Esophagus muscularis mucosa (tissue), 4 donors: Measurements from ENCODE around the gene SMAGP. TPM values are rescaled to one million over a fixed set of nuclear protein-coding genes. Genes with fewer than 3 reads are reported as not detected.
"Not testable (repeated sequence)": the region's sequence is repeated elsewhere in the genome, so short reads cannot be mapped to it uniquely, and the experiment has no call there.

Experiments used
- DNase-seq: peaks from one replicate; pipeline ENCODE4 v3.0.0-alpha.2; 2017; ENCODE audit errors: extremely low spot score
- H3K27ac ChIP-seq, 4 donors: fragments of 200-600 bp; sonication (generic); replicated peaks in 1 of 4; 1 replicate in 3 of 4; 2 replicates in 1 of 4; pipeline ENCODE4 v1.5.1; 2016 to 2019; ENCODE audit warnings: mild to moderate bottlenecking in 1 of 4
- H3K27me3 ChIP-seq, 4 donors: fragments of 200-600 bp; sonication (generic); one replicate each; pipeline versions ENCODE4 v1.5.1 to v1.6.0; 2016 to 2019
- H3K36me3 ChIP-seq, 4 donors: fragments of 200-600 bp; sonication (generic); one replicate each; pipeline ENCODE4 v1.5.1; 2016 to 2019
- H3K4me1 ChIP-seq, 4 donors: fragments of 200-600 bp; sonication (generic); one replicate each; pipeline ENCODE4 v1.5.1; 2016 to 2019
- H3K4me3 ChIP-seq, 4 donors: fragments of 200-600 bp; sonication (generic); 1 replicate in 2 of 4; 2 replicates in 2 of 4; pipeline ENCODE4 v1.5.1; 2016 to 2019; ENCODE audit warnings: mild to moderate bottlenecking in 4 of 4, moderate library complexity in 1 of 4
- H3K9me3 ChIP-seq, 4 donors: fragments of 200-600 bp; sonication (generic); 1 replicate in 3 of 4; 2 replicates in 1 of 4; pipeline ENCODE4 v1.5.1; 2016 to 2019
- EP300 ChIP-seq: sonication (generic); formaldehyde crosslinking; IDR thresholded peaks from one replicate; pipeline ENCODE4 v1.6.1; 2017; ENCODE audit warnings: antibody characterized with exemption
- POLR2A ChIP-seq: fragments of 450-650 bp; IDR thresholded peaks from one replicate; pipeline ENCODE4 v1.6.1; 2017; ENCODE audit warnings: antibody characterized with exemption, moderate library complexity, mild to moderate bottlenecking, low read depth
- POLR2AphosphoS5 ChIP-seq, 2 donors: sonication (generic); formaldehyde crosslinking; IDR thresholded peaks; one replicate each; pipeline ENCODE4 v1.6.1; 2017; ENCODE audit warnings: antibody characterized with exemption in 2 of 2
- WGBS: methylation state at CpG from one replicate; pipeline ENCODE4 v1.1.5; 2018; 5-methylcytosine and 5-hydroxymethylcytosine counted together
- intact Hi-C: fragments of 100-400 bp; cut with DNase I; formaldehyde crosslinking; loops from one replicate; pipeline ENCODE4 v1.15.1; 2023
- total RNA-seq, 4 donors: library from RNA; depleted of rRNA; stranded (reverse); fragments of >200 nt; gene quantifications; one replicate each; pipeline versions ENCODE4 v1.1.0 to v1.2.1, GENCODE V29; 2016
- TF ChIP-seq, protein P1 (sequence below), 3 experiments: fragments of 200-600 bp in 2 of 3; fragments of 450-650 bp in 1 of 3; sonication (generic) in 2 of 3; IDR thresholded peaks; one replicate each; pipeline ENCODE4 v1.5.1; 2017 to 2019; ENCODE audit warnings: antibody characterized with exemption in 3 of 3, mild to moderate bottlenecking in 2 of 3, moderate library complexity in 1 of 3

SMAGP gene
- total RNA-seq, 4 donors from 2014 or later = 1.2 to 5.2 (median 4.0) TPM

DNA sequence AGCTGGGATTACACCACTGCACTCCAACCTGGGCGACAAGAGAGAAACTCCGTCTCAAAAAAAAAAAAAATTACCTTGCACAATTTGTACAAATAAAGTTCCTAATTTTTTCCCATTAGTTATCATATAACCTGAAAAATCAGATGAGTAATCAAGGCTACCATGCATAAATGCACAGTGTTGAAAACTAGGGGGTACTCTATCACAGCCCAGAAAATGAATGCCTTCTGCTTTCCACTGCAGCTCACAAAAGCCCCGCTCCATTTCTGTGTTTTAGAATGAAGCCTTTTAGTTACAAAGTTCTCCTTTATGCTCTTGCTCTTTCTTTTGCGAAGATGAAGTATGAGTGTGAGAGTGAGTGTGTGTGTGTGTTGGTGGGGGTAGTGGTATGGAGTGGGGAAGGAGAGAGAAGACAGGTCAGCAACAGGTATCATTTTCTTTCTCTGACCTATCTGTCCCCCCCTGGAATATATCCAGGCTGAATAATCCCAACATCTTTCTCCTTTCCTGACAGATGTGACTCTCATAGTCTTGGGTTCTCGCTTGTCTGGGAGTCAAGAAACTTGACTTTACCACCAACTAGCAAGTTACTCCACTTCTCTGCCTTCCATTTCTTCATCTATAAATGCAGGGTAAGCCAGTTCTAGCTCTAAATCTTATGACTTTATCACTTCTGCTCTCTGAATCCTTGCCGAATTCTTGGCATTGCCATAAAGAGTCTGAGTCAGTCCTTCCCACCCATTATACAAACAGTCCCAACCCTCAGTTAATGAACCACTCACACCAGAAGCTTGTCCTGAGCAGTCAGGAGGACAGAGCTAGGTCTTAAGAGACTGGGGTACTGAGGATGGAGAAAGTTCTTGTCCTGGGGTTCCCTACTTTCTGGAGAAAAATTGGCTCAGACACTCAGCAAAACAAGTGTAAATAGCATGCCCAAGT, 37.7 kb upstream of the SMAGP start:
- Histone ChIP-seq H3K27ac (no peak overlapping the region), H3K4me3 (no peak overlapping the region), H3K4me1 (no peaks in the 10 kb centered on the region), H3K27me3 (no peaks in the 10 kb centered on the region), H3K36me3 (no peaks in the 10 kb centered on the region), H3K9me3 (no peaks in the 10 kb centered on the region)
- TF ChIP-seq POLR2AphosphoS5 (IDR thresholded peaks at IDR 0.05) (no peak), EP300 (no peak), POLR2A (no peak)
- TF ChIP-seq, protein P1, sequence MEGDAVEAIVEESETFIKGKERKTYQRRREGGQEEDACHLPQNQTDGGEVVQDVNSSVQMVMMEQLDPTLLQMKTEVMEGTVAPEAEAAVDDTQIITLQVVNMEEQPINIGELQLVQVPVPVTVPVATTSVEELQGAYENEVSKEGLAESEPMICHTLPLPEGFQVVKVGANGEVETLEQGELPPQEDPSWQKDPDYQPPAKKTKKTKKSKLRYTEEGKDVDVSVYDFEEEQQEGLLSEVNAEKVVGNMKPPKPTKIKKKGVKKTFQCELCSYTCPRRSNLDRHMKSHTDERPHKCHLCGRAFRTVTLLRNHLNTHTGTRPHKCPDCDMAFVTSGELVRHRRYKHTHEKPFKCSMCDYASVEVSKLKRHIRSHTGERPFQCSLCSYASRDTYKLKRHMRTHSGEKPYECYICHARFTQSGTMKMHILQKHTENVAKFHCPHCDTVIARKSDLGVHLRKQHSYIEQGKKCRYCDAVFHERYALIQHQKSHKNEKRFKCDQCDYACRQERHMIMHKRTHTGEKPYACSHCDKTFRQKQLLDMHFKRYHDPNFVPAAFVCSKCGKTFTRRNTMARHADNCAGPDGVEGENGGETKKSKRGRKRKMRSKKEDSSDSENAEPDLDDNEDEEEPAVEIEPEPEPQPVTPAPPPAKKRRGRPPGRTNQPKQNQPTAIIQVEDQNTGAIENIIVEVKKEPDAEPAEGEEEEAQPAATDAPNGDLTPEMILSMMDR (IDR thresholded peaks at IDR 0.05) = no peak
- 79% methylated on average over 6 of the region's 6 CpGs for WGBS
- DNase-seq = no peak
- intact Hi-C loops = no loop called here

- intact Hi-C loops = no loop called here
- DNase-seq = no peak
- no peaks in the 10 kb centered on the region for H3K9me3 ChIP-seq
- H3K4me3 ChIP-seq = no peak overlapping the region
- no peak overlapping the region for H3K27ac ChIP-seq
- H3K4me1 ChIP-seq = no peaks in the 10 kb centered on the region
- H3K36me3 ChIP-seq = no peaks in the 10 kb centered on the region
- TF ChIP-seq EP300 (no peak), POLR2AphosphoS5 (IDR thresholded peaks at IDR 0.05) (no peak), POLR2A (no peak)
- TF ChIP-seq, protein P1 (IDR thresholded peaks at IDR 0.05) = no peak
- H3K27me3 ChIP-seq = peaks cover 0 to 5% (median 0%) of the 10 kb centered on the region in 4 donors
- 80% methylated on average over 5 of the region's 5 CpGs for WGBS
These were observed 36.3 kb upstream of the SMAGP start for GRCh38 chr12:51306507-51306906.

- H3K4me1 ChIP-seq, DNase-seq, H3K27me3 ChIP-seq, H3K4me3 ChIP-seq, intact Hi-C loops, H3K27ac ChIP-seq, H3K36me3 ChIP-seq, H3K9me3 ChIP-seq: not testable (repeated sequence)
- 84% methylated on average over 10 of the region's 10 CpGs for WGBS
These were observed 30.6 kb upstream of the SMAGP start for GRCh38 chr12:51300768-51301167.

GRCh38 chr12:51295651-51296050, 25.4 kb upstream of the SMAGP start:
- no peak overlapping the region for H3K4me3 ChIP-seq
- H3K27ac ChIP-seq = no peak overlapping the region
- no peaks in the 10 kb centered on the region for H3K4me1 ChIP-seq
- no peaks in the 10 kb centered on the region for H3K36me3 ChIP-seq
- no peak for TF ChIP-seq EP300
- TF ChIP-seq POLR2AphosphoS5 (IDR thresholded peaks at IDR 0.05) = no peak
- TF ChIP-seq, protein P1 (IDR thresholded peaks at IDR 0.05) = no peak
- no peak for TF ChIP-seq POLR2A
- no peak for DNase-seq
- intact Hi-C loops = no loop called here
- 80% methylated on average over 5 of the region's 5 CpGs for WGBS
- H3K9me3 ChIP-seq = no peaks in the 10 kb centered on the region
- no peaks in the 10 kb centered on the region for H3K27me3 ChIP-seq

DNA sequence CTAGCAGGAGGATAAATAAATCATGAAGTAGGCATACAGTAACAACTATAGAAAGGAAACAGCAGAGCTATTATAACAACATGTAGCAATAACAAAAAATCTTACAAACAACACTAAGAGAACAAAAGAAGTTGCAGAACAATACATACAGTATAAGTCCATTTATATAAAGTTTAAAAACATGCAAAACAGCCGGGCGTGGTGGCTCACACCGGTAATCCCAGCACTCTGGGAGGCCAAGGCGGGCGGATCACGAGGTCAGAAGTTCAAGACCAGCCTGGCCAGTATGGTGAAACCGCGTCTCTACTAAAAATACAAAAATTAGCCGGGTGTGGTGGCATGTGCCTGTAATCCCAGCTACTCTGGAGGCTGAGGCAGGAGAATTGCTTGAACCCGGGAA, 23.9 kb upstream of the SMAGP start:
- DNase-seq, H3K27me3 ChIP-seq, H3K4me1 ChIP-seq, H3K4me3 ChIP-seq, H3K27ac ChIP-seq, H3K36me3 ChIP-seq, H3K9me3 ChIP-seq, intact Hi-C loops: not testable (repeated sequence)
- 85% methylated on average over 10 of the region's 10 CpGs for WGBS

DNA sequence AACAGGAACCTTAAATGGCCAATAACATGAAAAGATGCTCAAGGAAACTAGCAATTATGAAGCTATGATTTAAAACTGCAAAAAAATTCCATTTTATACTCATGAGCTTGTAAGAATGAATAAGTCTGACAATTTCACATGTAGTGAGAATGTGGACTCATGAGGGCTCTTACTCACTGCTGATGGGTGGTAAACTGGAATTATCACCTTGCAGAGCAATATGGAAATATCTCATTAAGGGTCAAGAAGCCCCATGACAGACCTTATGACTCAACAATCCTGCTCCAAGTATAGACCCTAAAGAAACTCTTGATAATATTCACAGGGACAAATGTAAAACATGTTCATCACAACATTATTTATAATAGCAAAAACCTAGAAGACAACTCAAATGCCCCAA, 23.5 kb upstream of the SMAGP start:
- no peak for DNase-seq
- intact Hi-C loops = no loop called here
- H3K27ac ChIP-seq = no peak overlapping the region
- H3K27me3 ChIP-seq = no peaks in the 10 kb centered on the region
- H3K36me3 ChIP-seq = no peaks in the 10 kb centered on the region
- no peaks in the 10 kb centered on the region for H3K9me3 ChIP-seq
- no peak overlapping the region for H3K4me3 ChIP-seq
- TF ChIP-seq, protein P1 (IDR thresholded peaks at IDR 0.05) = no peak
- TF ChIP-seq POLR2A (no peak), EP300 (no peak), POLR2AphosphoS5 (IDR thresholded peaks at IDR 0.05) (no peak)
- no peaks in the 10 kb centered on the region for H3K4me1 ChIP-seq

DNA sequence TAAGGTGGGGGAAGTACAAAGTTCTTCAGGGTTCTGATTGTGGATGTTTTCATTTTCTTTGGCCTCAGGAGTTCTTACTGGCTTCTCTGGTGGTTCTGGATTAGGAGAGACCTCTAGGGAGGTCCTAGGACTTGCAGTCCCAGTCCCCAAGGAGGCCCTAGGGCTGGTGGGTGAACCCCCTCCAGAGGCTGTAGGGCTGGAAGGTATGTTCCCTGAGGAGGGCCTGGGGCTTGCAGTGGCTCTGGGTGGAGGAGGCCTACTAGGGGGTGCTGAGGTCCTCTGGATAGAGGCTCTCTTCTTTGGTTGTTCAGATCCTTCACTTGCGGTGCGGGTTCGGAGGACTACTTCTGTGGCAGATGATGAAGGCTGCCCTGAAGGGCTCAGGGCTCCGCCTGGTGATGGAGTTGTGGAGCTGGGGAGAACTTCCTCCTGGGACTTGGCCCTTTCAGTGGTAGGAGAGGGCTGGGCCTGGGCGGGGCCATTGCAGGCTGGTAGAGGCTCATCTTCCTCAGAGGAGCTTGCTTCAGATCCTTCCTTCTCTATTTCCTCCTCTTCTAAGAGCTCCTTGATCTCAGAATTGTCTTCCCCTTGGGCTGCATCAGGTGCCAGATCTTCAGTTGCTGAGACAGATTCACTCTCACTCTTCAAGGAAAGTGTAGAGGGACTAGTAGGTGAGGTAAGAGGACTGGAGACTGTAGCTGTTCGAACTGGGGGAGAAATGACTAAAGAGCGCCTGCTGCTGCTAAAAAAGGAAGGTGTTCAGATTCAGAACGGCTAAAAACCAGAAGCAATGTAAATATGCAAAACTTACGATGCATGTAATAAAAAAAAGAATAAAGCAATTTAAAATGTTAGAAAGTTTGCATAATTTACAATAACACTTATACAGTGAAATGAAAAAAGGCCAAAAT, 21.6 kb upstream of the SMAGP start:
- H3K27ac ChIP-seq, intact Hi-C loops, H3K4me3 ChIP-seq, H3K9me3 ChIP-seq, DNase-seq, H3K27me3 ChIP-seq, H3K36me3 ChIP-seq, H3K4me1 ChIP-seq: not testable (repeated sequence)
- WGBS = 83% methylated on average over 8 of the region's 9 CpGs
